HEK293 (cell line): ENCODE measurements around the gene BTRC.

ENCODE experiments used
- CTCF ChIA-PET: fragments of 350-600 bp; formaldehyde crosslinking; extraction: SDS; loops from one replicate; lab custom pipeline; 2021; ENCODE audit warnings: antibody characterized with exemption; lab: Yijun Ruan, JAX
- POLR2A ChIA-PET: fragments of 300-600 bp; formaldehyde crosslinking; extraction: SDS; loops from one replicate; lab custom pipeline; 2020; ENCODE audit warnings: antibody characterized with exemption, inconsistent platforms; lab: Yijun Ruan, JAX
- H3K27ac ChIP-seq: fragments of 200-500 bp; sonication (Bioruptor generic); 2 replicates; pipeline ENCODE4 v1.5.1; 2014; ENCODE audit warnings: low read depth, low read length, control low read depth, inconsistent platforms; ENCODE audit errors: extremely low read depth
- H3K36me3 ChIP-seq, 2 experiments: fragments of 200-500 bp in 1 of 2; sonication (Bioruptor generic) in 1 of 2; 1 replicate in 1 of 2; 2 replicates in 1 of 2; pipeline ENCODE4 v1.5.1; 2014 to 2017; ENCODE audit warnings: inconsistent platforms in 2 of 2, low read length in 2 of 2; ENCODE audit not compliant: control insufficient read depth in 2 of 2, insufficient read depth in 1 of 2
- H3K4me1 ChIP-seq: fragments of 200-500 bp; sonication (Bioruptor generic); 2 replicates; pipeline ENCODE4 v1.5.1; 2014; ENCODE audit warnings: mild to moderate bottlenecking, low read length, inconsistent platforms; ENCODE audit not compliant: control insufficient read depth, insufficient read depth
- H3K4me3 ChIP-seq: 2 replicates; pipeline ENCODE4 v1.5.1; 2011; ENCODE audit warnings: low read depth, mild to moderate bottlenecking, control low read depth, low read length, moderate library complexity
- H3K9me3 ChIP-seq: fragments of 200-500 bp; sonication (Bioruptor generic); 2 replicates; pipeline ENCODE4 v1.5.1; 2014; ENCODE audit warnings: low read depth, low read length, inconsistent platforms; ENCODE audit not compliant: control insufficient read depth, insufficient read depth
- MYNN ChIP-seq: fragments of 450-650 bp; formaldehyde crosslinking; IDR thresholded peaks from 2 replicates; pipeline ENCODE4 v1.5.1; 2016; ENCODE audit warnings: missing biosample characterization, missing genetic modification characterization, borderline replicate concordance
- MZF1 ChIP-seq: fragments of 450-650 bp; formaldehyde crosslinking; IDR thresholded peaks from 2 replicates; pipeline ENCODE4 v1.5.1; 2017; ENCODE audit warnings: missing biosample characterization, missing genetic modification characterization, borderline replicate concordance
- ZBTB26 ChIP-seq: fragments of 450-650 bp; formaldehyde crosslinking; optimal IDR thresholded peaks from 2 replicates; pipeline ENCODE3; 2016; ENCODE audit warnings: missing biosample characterization, mild to moderate bottlenecking, missing genetic modification characterization
- ZNF10 ChIP-seq: fragments of 450-650 bp; formaldehyde crosslinking; IDR thresholded peaks from 2 replicates; pipeline ENCODE4 v1.5.1; 2017; ENCODE audit warnings: missing biosample characterization, missing genetic modification characterization
- ZNF140 ChIP-seq: fragments of 450-650 bp; formaldehyde crosslinking; IDR thresholded peaks from 2 replicates; pipeline ENCODE4 v1.5.1; 2016; ENCODE audit warnings: missing biosample characterization, missing genetic modification characterization
- ZNF221 ChIP-seq: fragments of 450-650 bp; formaldehyde crosslinking; IDR thresholded peaks from 2 replicates; pipeline ENCODE4 v1.5.1; 2017; ENCODE audit warnings: missing biosample characterization, missing genetic modification characterization, borderline replicate concordance
- ZNF23 ChIP-seq: fragments of 450-650 bp; formaldehyde crosslinking; IDR thresholded peaks from 2 replicates; pipeline ENCODE4 v1.5.1; 2016; ENCODE audit warnings: missing biosample characterization, missing genetic modification characterization, borderline replicate concordance
- ZNF26 ChIP-seq: fragments of 450-650 bp; formaldehyde crosslinking; IDR thresholded peaks from 2 replicates; pipeline ENCODE4 v1.5.1; 2016; ENCODE audit warnings: missing biosample characterization, missing genetic modification characterization
- ZNF266 ChIP-seq: fragments of 450-650 bp; formaldehyde crosslinking; IDR thresholded peaks from 2 replicates; pipeline ENCODE4 v1.5.1; 2016; ENCODE audit warnings: missing biosample characterization, missing genetic modification characterization, low read depth
- ZNF311 ChIP-seq: fragments of 450-650 bp; formaldehyde crosslinking; IDR thresholded peaks from 2 replicates; pipeline ENCODE4 v1.5.1; 2017; ENCODE audit warnings: missing biosample characterization, missing genetic modification characterization, borderline replicate concordance
- ZNF341 ChIP-seq: fragments of 450-650 bp; formaldehyde crosslinking; IDR thresholded peaks from 2 replicates; pipeline ENCODE4; 2016; ENCODE audit warnings: low read depth, missing biosample characterization, missing genetic modification characterization
- ZNF391 ChIP-seq: fragments of 450-650 bp; formaldehyde crosslinking; IDR thresholded peaks from 2 replicates; pipeline ENCODE4 v1.5.1; 2016; ENCODE audit warnings: low read depth, missing biosample characterization, missing genetic modification characterization, borderline replicate concordance
- ZNF473 ChIP-seq: fragments of 450-650 bp; formaldehyde crosslinking; IDR thresholded peaks from 2 replicates; pipeline ENCODE4 v1.5.1; 2017; ENCODE audit warnings: missing biosample characterization, missing genetic modification characterization
- ZNF692 ChIP-seq: fragments of 450-650 bp; formaldehyde crosslinking; IDR thresholded peaks from 2 replicates; pipeline ENCODE4 v1.5.1; 2016; ENCODE audit warnings: missing biosample characterization, missing genetic modification characterization
- TF ChIP-seq, protein P1 (sequence below): fragments of 450-650 bp; formaldehyde crosslinking; IDR thresholded peaks from 2 replicates; pipeline ENCODE4 v1.5.1; 2016; ENCODE audit warnings: missing biosample characterization, missing genetic modification characterization, borderline replicate concordance
- TF ChIP-seq, protein P2 (sequence below): fragments of 450-650 bp; formaldehyde crosslinking; IDR thresholded peaks from 2 replicates; pipeline ENCODE4 v1.5.1; 2017; ENCODE audit warnings: missing biosample characterization, missing genetic modification characterization
- TF ChIP-seq, protein P3 (sequence below): fragments of 450-650 bp; formaldehyde crosslinking; IDR thresholded peaks from 2 replicates; pipeline ENCODE4 v1.5.1; 2016; ENCODE audit warnings: missing biosample characterization, missing genetic modification characterization

The BTRC gene

GRCh38 chr10:101476383-101476782 is 122.4 kb downstream of the BTRC start (continued):
- TF ChIP-seq, protein P1, sequence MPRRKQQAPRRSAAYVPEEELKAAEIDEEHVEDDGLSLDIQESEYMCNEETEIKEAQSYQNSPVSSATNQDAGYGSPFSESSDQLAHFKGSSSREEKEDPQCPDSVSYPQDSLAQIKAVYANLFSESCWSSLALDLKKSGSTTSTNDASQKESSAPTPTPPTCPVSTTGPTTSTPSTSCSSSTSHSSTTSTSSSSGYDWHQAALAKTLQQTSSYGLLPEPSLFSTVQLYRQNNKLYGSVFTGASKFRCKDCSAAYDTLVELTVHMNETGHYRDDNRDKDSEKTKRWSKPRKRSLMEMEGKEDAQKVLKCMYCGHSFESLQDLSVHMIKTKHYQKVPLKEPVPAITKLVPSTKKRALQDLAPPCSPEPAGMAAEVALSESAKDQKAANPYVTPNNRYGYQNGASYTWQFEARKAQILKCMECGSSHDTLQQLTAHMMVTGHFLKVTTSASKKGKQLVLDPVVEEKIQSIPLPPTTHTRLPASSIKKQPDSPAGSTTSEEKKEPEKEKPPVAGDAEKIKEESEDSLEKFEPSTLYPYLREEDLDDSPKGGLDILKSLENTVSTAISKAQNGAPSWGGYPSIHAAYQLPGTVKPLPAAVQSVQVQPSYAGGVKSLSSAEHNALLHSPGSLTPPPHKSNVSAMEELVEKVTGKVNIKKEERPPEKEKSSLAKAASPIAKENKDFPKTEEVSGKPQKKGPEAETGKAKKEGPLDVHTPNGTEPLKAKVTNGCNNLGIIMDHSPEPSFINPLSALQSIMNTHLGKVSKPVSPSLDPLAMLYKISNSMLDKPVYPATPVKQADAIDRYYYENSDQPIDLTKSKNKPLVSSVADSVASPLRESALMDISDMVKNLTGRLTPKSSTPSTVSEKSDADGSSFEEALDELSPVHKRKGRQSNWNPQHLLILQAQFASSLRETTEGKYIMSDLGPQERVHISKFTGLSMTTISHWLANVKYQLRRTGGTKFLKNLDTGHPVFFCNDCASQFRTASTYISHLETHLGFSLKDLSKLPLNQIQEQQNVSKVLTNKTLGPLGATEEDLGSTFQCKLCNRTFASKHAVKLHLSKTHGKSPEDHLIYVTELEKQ: no peak
- TF ChIP-seq ZNF266 (no peak), MZF1 (no peak), ZNF221 (tag by site-specific recombination) (no peak), ZNF341 (tag by site-specific recombination) (no peak), ZNF473 (no peak), ZNF391 (tag by site-specific recombination) (no peak), ZNF10 (tag by site-specific recombination) (no peak), ZNF26 (no peak), MYNN (tag by site-specific recombination) (no peak), ZNF23 (tag by site-specific recombination) (no peak)
- TF ChIP-seq, all 188 proteins: peak for 0

- TF ChIP-seq ZNF140: no peak
- TF ChIP-seq, protein P2, sequence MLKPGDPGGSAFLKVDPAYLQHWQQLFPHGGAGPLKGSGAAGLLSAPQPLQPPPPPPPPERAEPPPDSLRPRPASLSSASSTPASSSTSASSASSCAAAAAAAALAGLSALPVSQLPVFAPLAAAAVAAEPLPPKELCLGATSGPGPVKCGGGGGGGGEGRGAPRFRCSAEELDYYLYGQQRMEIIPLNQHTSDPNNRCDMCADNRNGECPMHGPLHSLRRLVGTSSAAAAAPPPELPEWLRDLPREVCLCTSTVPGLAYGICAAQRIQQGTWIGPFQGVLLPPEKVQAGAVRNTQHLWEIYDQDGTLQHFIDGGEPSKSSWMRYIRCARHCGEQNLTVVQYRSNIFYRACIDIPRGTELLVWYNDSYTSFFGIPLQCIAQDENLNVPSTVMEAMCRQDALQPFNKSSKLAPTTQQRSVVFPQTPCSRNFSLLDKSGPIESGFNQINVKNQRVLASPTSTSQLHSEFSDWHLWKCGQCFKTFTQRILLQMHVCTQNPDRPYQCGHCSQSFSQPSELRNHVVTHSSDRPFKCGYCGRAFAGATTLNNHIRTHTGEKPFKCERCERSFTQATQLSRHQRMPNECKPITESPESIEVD: no peak
- TF ChIP-seq ZNF692 (tag by site-specific recombination): no peak
- TF ChIP-seq, protein P3, sequence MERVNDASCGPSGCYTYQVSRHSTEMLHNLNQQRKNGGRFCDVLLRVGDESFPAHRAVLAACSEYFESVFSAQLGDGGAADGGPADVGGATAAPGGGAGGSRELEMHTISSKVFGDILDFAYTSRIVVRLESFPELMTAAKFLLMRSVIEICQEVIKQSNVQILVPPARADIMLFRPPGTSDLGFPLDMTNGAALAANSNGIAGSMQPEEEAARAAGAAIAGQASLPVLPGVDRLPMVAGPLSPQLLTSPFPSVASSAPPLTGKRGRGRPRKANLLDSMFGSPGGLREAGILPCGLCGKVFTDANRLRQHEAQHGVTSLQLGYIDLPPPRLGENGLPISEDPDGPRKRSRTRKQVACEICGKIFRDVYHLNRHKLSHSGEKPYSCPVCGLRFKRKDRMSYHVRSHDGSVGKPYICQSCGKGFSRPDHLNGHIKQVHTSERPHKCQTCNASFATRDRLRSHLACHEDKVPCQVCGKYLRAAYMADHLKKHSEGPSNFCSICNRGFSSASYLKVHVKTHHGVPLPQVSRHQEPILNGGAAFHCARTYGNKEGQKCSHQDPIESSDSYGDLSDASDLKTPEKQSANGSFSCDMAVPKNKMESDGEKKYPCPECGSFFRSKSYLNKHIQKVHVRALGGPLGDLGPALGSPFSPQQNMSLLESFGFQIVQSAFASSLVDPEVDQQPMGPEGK (tag by site-specific recombination): no peak
- TF ChIP-seq ZNF311 (tag by site-specific recombination): no peak
- no peak for TF ChIP-seq ZBTB26 (tag by site-specific recombination)
- CTCF ChIA-PET: interaction anchor here (1.2 to 3.4 kb wide), 3 partner anchors 11 to 265 kb away, joined by 3 to 22 read pairs (median 6); no protein-coding TSS in a partner anchor
- Histone ChIP-seq H3K36me3 (no peaks in the 10 kb centered on the region; a peak in 1 of 3 replicates), H3K4me3 (no peak overlapping the region), H3K27ac (no peak overlapping the region), H3K9me3 (no peaks in the 10 kb centered on the region), H3K4me1 (no peaks in the 10 kb centered on the region)
- POLR2A ChIA-PET: no interaction called here
These were observed 125.0 kb downstream of the BTRC start for GRCh38 chr10:101478956-101479355.
